PC-3 (cell line): ENCODE measurements around the gene RARA. TPM values are rescaled to one million over a fixed set of nuclear protein-coding genes. Genes with fewer than 3 reads are reported as not detected.

ENCODE experiments used
- ATAC-seq: fragments of 200-7000 bp; cut with Tn5 transposase; 2 replicates; pipeline ENCODE4 v1.9.1; 2020; ENCODE audit warnings: mild to moderate bottlenecking, moderate library complexity
- BruUV-seq: library from RNA; stranded (reverse); fragments of 400-500 nt; replicated peaks from 2 replicates; lab custom pipeline; 2021; lab: Mats Ljungman, UMichigan
- CTCF ChIA-PET: fragments of 300-600 bp; sonication (Branson Sonifier 250); formaldehyde crosslinking; loops from one replicate; lab custom pipeline; 2022; ENCODE audit warnings: antibody characterized with exemption; lab: Charles Lee
- POLR2A ChIA-PET: fragments of 300-600 bp; sonication (Branson Sonifier 250); formaldehyde crosslinking; loops from one replicate; lab custom pipeline; 2022; ENCODE audit warnings: antibody characterized with exemption; ENCODE audit not compliant: unreplicated experiment; lab: Charles Lee
- DNase-seq: peaks from one replicate; pipeline ENCODE4 v3.0.0-alpha.2; 2015
- H2AFZ ChIP-seq: fragments of 300-600 bp; sonication (generic); 2 replicates; pipeline ENCODE4 v1.6.0; 2016; ENCODE audit warnings: antibody characterized with exemption, low read length
- H3F3A ChIP-seq: fragments of 300-600 bp; sonication (generic); one replicate; pipeline ENCODE4 v1.6.0; 2017; ENCODE audit warnings: antibody characterized with exemption, low read length, control low read depth, mild to moderate bottlenecking; ENCODE audit not compliant: unreplicated experiment
- H3K27ac ChIP-seq: fragments of 300-600 bp; sonication (generic); 2 replicates; pipeline ENCODE4 v1.5.1; 2016; ENCODE audit warnings: mild to moderate bottlenecking, low read length
- H3K27me3 ChIP-seq: fragments of 300-600 bp; sonication (generic); 2 replicates; pipeline ENCODE4 v1.6.1; 2016; ENCODE audit warnings: low read length, mixed read lengths
- H3K36me3 ChIP-seq: fragments of 300-600 bp; sonication (generic); 2 replicates; pipeline ENCODE4 v1.6.1; 2016; ENCODE audit warnings: low read depth, mixed run types, low read length, mixed read lengths
- H3K4me1 ChIP-seq: fragments of 300-600 bp; sonication (generic); 2 replicates; pipeline ENCODE4 v1.5.1; 2016; ENCODE audit warnings: low read length; ENCODE audit not compliant: insufficient read depth
- H3K4me2 ChIP-seq: fragments of 300-600 bp; sonication (generic); 2 replicates; pipeline ENCODE4 v1.6.0; 2016; ENCODE audit warnings: low read length
- H3K4me3 ChIP-seq: fragments of 300-600 bp; sonication (generic); 2 replicates; pipeline ENCODE4 v1.5.1; 2016; ENCODE audit warnings: mild to moderate bottlenecking, low read length, mixed read lengths
- H3K79me2 ChIP-seq: fragments of 300-600 bp; sonication (generic); 2 replicates; pipeline ENCODE4 v1.6.1; 2017; ENCODE audit warnings: low read length, mixed read lengths
- H3K9ac ChIP-seq: fragments of 300-600 bp; sonication (generic); 2 replicates; pipeline ENCODE4 v1.6.0; 2016; ENCODE audit warnings: mild to moderate bottlenecking, low read length
- H3K9me2 ChIP-seq: fragments of 300-600 bp; sonication (generic); replicated peaks from 2 replicates; pipeline ENCODE4 v1.6.1; 2016; ENCODE audit warnings: mixed run types, low read length, mixed read lengths
- H3K9me3 ChIP-seq: fragments of 300-600 bp; sonication (generic); 2 replicates; pipeline ENCODE4 v1.6.1; 2016; ENCODE audit warnings: low read length, mixed read lengths
- H4K20me1 ChIP-seq: fragments of 300-600 bp; sonication (generic); 2 replicates; pipeline ENCODE4 v1.6.1; 2016; ENCODE audit warnings: low read length, mixed read lengths
- EZH2 ChIP-seq: fragments of 300-600 bp; sonication (generic); IDR thresholded peaks from one replicate; pipeline ENCODE4 v1.6.1; 2017; ENCODE audit warnings: antibody characterized with exemption, mild to moderate bottlenecking, low read length; ENCODE audit not compliant: unreplicated experiment
- EZH2phosphoT487 ChIP-seq: fragments of 300-600 bp; sonication (generic); IDR thresholded peaks from 2 replicates; pipeline ENCODE4 v1.6.1; 2018; ENCODE audit warnings: mild to moderate bottlenecking, antibody characterized with exemption, low read length, borderline replicate concordance
- intact Hi-C: fragments of 100-400 bp; cut with micrococcal nuclease; formaldehyde crosslinking; loops from 2 replicates; pipeline ENCODE4 v1.9.0; 2023
- total RNA-seq: library from RNA; depleted of rRNA; stranded (reverse); fragments of >200 nt; gene quantifications from 2 replicates; pipeline ENCODE4 v1.2.3, GENCODE V29; 2014
- TF ChIP-seq, protein P1 (sequence below): fragments of 300-600 bp; sonication (generic); conservative IDR thresholded peaks from 2 replicates; pipeline ENCODE4 v1.5.1; 2017; ENCODE audit warnings: antibody characterized with exemption, low read depth, mild to moderate bottlenecking, low read length

Gene RARA
- total RNA-seq, 1 experiment from 2014 or later, result 19.6 TPM

DNA sequence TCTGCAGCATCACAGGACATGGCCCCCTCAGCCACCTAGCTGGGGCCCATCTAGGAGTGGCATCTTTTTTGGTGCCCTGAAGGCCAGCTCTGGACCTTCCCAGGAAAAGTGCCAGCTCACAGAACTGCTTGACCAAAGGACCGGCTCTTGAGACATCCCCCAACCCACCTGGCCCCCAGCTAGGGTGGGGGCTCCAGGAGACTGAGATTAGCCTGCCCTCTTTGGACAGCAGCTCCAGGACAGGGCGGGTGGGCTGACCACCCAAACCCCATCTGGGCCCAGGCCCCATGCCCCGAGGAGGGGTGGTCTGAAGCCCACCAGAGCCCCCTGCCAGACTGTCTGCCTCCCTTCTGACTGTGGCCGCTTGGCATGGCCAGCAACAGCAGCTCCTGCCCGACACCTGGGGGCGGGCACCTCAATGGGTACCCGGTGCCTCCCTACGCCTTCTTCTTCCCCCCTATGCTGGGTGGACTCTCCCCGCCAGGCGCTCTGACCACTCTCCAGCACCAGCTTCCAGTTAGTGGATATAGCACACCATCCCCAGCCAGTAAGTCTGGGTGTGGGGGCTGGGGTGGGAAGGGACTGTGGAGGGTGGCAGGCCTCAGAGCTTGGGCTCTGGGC, 22.0 kb downstream of the RARA start:
- ATAC-seq (no peak), DNase-seq (no peak)
- H3K27ac ChIP-seq, result no peak overlapping the region
- intact Hi-C loops, result no loop called here
- H3K27me3 ChIP-seq, result no peaks in the 10 kb centered on the region
- H3K4me3 ChIP-seq, result no peak overlapping the region
- no peaks in the 10 kb centered on the region for H3K9me3 ChIP-seq
- H3K4me1 ChIP-seq, result peaks cover 8% of the 10 kb centered on the region; the same call in 1 of the 2 replicates
- H3K4me2 ChIP-seq, result no peak overlapping the region
- no peaks in the 10 kb centered on the region for H3K36me3 ChIP-seq
- ChIA-PET CTCF (no interaction called here), POLR2A (no interaction called here)
- H3K9me2 ChIP-seq, result no peaks in the 10 kb centered on the region
- no peak overlapping the region for H3K9ac ChIP-seq
- no peaks in the 10 kb centered on the region; the same call in 1 of the 2 replicates for H4K20me1 ChIP-seq
- TF ChIP-seq, protein P1, sequence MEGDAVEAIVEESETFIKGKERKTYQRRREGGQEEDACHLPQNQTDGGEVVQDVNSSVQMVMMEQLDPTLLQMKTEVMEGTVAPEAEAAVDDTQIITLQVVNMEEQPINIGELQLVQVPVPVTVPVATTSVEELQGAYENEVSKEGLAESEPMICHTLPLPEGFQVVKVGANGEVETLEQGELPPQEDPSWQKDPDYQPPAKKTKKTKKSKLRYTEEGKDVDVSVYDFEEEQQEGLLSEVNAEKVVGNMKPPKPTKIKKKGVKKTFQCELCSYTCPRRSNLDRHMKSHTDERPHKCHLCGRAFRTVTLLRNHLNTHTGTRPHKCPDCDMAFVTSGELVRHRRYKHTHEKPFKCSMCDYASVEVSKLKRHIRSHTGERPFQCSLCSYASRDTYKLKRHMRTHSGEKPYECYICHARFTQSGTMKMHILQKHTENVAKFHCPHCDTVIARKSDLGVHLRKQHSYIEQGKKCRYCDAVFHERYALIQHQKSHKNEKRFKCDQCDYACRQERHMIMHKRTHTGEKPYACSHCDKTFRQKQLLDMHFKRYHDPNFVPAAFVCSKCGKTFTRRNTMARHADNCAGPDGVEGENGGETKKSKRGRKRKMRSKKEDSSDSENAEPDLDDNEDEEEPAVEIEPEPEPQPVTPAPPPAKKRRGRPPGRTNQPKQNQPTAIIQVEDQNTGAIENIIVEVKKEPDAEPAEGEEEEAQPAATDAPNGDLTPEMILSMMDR, result no peak
- peaks cover 68% of the 10 kb centered on the region for H3K79me2 ChIP-seq
- H2AFZ ChIP-seq, result no peak overlapping the region
- H3F3A ChIP-seq, result no peaks in the 10 kb centered on the region
- BruUV-seq, result no TSS peak

DNA sequence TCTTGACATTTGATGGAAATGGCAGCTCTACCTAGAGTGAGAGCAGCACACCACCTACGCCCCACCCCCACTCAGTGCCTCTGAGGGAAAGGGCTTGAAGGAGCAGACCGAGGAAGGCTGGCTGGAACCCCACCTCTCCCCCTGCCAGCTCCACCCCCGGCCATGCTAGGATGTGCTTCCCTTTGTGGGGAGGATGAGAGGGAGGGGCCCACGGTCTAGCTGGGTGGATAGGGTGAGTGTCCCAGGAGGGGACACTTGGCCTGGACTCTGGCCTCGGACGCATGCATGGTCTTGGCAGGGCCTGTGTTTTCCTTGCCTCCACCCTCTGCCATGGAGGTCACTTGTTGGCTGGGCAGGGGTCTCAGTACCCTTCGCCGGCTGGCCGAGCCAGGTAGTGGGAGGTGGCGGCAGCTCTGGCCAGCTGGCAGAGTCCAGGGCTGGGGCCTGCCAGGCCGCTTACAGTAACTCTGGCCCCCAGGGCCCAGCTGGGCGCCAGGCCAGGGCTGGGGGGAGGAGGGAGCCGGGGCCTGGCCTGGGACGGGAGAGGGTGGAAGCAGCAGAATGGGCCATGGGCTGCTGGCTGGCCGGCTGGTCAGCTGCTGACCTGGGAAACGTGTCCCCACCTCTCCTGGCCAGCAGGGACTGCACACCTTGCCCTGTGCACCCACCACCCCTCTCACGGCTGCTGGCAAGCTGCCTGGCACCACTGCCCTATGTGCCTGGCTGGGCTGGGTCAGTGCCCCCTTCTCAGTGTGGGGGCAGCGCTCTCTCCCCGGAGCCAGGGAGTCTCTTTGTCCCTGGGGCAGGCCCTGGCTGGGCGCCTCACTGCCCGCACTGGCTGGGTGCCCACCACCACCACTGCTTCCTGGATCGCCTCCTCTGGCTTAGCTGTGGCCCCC, 23.0 kb downstream of the RARA start:
- POLR2A ChIA-PET, result no interaction called here

More for the DNA sequence above, 23.0 kb downstream of the RARA start:
- Histone ChIP-seq H3K4me3 (no peak overlapping the region), H3K4me1 (peaks cover 8% of the 10 kb centered on the region; the same call in 1 of the 2 replicates), H3K4me2 (no peak overlapping the region), H3K27ac (no peak overlapping the region), H2AFZ (no peak overlapping the region), H3K9me2 (no peaks in the 10 kb centered on the region), H3K79me2 (peaks cover 58% of the 10 kb centered on the region), H3K9me3 (no peaks in the 10 kb centered on the region), H3K27me3 (no peaks in the 10 kb centered on the region), H3F3A (no peaks in the 10 kb centered on the region), H3K36me3 (no peaks in the 10 kb centered on the region), H4K20me1 (no peaks in the 10 kb centered on the region; the same call in 1 of the 2 replicates), H3K9ac (no peak overlapping the region)
- ATAC-seq (no peak), DNase-seq (no peak)
- no TSS peak for BruUV-seq
- intact Hi-C loops, result no loop called here
- TF ChIP-seq EZH2phosphoT487, result no peak
- no peak for TF ChIP-seq EZH2
- TF ChIP-seq, protein P1, result no peak
- CTCF ChIA-PET, result no interaction called here
